HG03135 (cell line): ENCODE measurements around the gene TSC22D3.
"Not testable (repeated sequence)": the region's sequence is repeated elsewhere in the genome, so short reads cannot be mapped to it uniquely, and the experiment has no call there.

Experiments
- ATAC-seq: cut with Tn5 transposase; IDR thresholded peaks from one replicate; pipeline ENCODE4 v1.9.1; 2021; ENCODE audit warnings: mild to moderate bottlenecking, moderate library complexity; ENCODE audit not compliant: unreplicated experiment

The TSC22D3 gene

GRCh38 chrX:107683124-107683895, 92.3 kb downstream of the TSC22D3 start:
- ATAC-seq = no peak

- ATAC-seq = no peak
Measured at GRCh38 chrX:107682256-107682655, 93.3 kb downstream of the TSC22D3 start.

GRCh38 chrX:107678957-107679740, 96.4 kb downstream of the TSC22D3 start:
- ATAC-seq = no peak

GRCh38 chrX:107677909-107678308, 97.7 kb downstream of the TSC22D3 start:
- no peak for ATAC-seq

DNA sequence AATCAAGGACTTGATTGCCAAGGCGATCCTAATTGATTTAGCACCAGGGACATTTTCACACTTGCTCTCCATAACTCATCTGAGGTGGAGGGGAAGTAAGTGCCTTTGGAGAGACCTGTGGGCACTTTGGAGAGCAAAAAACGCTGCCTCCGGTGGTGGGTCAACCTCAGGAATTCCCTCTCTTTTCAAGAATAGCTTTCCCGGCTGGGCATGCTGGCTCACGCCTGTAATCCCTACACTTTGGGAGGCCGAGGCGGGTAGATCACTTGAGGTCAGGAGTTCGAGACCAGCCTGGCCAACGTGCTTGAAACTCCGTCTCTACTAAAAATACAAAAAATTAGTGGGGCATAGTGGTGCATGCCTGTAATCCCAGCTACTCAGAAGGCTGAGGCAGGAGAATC, 98.1 kb downstream of the TSC22D3 start:
- no peak for ATAC-seq

DNA sequence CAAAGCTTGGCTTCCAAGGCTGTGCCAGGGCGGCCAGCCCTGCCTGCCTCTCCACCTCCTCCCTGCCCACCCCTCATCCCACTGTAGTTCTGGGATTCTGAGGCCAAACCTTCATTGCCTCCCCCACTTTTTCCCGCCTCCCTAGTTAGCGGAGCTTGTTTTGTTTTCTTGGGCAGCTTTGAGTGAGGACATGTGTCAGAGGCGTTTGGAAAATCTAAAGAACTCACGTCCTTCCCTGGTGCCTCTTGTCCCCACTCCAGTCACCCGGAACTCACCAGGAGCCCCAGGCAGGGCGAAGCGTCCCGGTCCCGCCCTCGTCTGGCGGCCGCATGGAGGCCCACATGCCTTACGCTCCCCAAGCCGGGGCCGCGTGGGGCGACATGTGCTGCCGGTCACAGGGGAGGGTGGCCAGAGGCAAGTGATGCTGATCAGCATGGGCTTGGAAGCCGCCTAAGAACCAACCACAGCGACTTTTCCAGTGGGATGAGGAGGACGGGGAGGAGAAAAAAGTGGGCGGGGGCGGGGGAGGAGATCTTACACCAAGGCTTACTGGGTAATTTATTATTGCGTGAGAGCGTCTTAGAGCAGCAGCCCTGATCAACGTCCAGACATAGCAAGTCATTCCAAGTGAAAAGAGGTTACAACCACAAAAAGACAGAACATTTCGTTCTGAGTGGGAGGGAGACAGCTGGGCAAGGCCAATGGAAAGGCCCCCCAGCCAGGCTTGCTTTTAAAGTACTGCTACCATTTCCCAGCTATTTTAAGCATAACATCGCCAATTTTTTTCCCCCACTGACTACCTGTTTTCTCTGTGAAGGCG, 98.8 kb downstream of the TSC22D3 start:
- no peak for ATAC-seq

DNA sequence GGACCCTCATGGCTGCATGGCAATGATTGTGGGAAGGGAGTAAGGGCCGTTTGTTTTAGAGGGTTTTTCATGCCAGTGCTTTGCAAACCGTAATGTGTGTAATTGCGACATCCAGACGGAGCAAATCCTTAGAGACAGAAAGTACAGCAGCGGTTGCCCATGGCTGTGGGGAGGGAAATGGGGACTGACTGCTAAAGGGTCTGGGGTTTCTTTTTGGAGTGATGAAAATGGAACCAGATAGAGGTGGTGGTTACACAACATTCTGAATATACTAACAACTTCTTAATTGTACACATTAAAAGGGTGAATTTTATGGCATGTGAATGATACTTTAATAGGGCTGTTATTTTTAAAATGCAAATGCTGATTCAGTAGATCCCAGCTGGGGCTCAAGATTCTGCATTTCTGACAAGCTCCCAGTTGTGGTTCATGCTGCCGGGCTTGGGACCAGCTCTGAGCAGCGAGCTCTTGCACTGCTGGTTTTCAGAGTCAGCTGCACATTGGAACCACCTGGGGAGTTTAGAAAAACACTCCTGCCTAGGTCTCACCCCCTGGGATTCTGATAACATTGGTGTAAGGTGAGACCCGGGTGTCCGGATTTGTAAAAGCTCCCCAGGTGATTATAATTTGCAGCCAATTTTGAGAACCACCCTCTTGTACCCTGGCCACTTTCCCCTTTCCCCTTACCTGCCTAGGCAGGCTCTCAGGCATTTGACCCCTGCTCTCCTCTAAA, 99.6 kb downstream of the TSC22D3 start:
- ATAC-seq = no peak

GRCh38 chrX:107675365-107675654, 100.3 kb downstream of the TSC22D3 start:
- ATAC-seq = no peak

GRCh38 chrX:107674480-107675364, 100.9 kb downstream of the TSC22D3 start:
- peak; percentile 11 for ATAC-seq

DNA sequence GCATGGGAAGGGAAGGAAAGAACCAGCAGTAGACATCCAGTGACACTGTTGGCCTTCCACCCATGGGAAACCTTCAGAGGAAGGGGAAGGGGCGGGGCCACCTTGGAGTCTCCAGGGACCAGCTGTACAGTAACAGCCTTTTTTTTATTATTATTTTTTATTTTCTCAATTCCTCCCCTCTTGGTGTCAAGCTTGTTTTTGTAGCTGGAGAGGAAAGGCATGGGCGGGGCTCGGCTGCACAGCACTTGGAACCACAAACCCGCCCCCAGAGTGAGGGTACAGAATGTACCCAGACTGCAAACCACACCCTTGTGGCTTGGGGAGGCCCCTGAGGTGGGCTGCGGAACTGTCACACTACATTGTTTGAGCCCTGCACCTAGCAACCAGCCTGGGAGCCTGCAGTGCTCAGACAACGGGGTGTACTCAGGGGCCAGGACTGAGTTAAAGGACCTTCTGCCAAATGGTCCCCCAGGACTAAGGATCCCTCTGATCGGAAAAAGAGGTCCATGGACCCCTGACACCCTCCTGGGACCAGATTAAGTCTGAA, 101.6 kb downstream of the TSC22D3 start:
- ATAC-seq = peak; percentile 91

DNA sequence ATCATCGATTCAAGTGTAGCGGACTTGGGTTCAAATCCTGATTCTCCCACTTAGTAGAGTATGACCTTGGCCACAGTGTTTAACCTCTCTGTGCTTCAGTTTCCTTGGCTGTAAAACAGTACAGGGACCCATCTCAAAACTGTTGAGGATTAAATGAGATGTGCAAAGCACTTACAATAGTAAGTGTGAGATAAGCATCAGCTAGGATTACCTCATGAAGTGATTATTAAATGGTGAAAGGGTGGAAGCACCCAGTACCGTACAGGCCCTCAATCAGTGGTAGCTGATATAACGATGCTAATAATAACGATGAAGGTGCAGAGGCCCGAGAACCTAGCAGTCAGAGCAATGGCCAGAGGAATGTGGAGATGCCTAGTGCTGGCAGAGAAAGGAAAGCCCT, 102.2 kb downstream of the TSC22D3 start:
- peak; percentile 2 for ATAC-seq

- peak; percentile 20 for ATAC-seq
Measured at GRCh38 chrX:107672955-107673378, 102.6 kb downstream of the TSC22D3 start.

DNA sequence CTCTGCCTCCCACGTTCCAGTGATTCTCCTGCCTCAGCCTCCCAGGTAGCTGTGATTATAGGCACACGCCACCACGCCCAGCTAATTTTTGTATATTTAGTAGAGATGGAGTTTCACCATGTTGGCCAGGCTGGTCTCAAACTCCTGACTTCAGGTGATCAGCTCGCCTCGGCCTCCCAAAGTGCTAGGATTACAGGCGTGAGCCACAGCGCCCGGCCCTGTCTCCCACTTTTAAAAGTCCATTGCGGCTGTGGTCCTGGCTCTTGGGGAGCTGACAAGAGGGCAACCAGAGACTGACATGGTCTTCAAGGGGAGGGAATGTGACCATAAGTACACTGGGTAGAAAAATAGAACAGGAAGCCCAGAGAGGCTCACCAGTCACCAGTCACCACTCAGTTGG, 104.3 kb downstream of the TSC22D3 start:
- not testable (repeated sequence) for ATAC-seq

DNA sequence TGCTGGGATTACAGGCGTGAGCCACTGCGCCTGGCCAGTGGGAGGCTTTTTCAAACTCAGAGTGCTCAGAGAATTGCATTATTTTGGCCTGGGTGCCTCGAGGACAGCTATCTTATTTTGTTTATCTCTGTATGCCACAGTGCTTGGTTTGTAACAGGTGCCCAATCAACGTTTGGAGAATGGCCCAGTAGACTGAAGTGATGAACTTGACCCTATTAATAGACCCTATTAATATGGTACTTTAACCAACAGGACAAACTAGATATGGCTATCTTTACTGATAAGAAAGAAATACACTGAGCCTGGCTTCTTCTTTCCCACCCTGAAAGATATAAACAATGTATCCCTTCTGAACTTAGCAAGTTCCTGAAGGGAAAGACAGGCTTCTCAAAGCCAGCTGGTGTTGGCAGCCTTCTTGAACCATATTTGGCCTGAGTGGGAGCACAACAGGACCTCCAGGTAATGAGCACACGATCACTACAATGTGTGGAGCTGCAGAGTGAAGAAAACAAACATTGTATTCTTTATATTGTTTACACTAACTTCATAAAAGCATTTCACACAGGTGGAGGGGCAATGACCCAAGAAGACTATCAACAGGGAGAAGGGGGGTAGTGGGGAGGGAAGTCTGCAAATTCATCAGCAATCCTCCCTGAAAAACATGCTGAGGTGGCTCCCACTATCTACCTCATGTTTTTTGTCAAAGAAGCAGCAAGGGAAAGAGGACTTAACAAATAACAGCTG, 105.5 kb downstream of the TSC22D3 start:
- ATAC-seq = no peak

DNA sequence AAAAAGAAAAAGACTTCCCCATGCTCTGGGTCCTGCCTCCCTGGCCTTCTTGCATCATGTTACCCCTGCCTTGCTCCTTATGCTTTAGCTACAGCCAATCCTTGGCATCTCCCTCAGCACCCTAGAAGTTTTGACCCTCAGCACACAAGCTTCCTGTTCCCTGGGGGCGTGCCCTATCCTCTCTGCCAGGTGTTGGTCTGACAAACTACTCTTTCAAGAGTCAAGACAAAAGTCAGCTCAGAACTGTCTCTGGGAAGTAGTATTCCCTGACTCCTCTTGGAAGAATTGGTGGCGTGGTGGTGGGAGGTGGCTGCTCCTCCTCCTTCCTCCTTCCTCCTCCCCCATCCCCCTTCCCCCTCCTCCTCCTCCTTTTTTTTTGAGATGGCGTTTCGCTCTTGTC, 106.3 kb downstream of the TSC22D3 start:
- ATAC-seq = no peak

DNA sequence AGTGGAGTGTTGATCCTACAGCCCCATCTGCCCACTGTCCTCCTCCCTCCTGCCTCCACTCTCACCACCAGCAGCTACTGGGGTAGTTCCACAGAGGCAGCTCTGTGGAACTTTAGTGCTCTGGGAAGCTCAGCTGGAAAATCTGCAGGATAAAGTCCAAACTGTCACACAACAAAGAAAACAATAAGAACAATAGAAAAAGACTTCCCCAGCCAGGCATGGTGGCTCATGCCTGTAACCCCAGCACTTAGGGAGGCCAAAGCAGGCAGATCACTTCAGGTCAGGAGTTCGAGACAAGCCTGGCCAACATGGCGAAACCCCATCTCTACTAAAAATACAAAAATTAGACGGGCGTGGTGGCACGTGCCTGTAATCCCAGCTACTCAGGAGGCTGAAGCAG, 106.9 kb downstream of the TSC22D3 start:
- not testable (repeated sequence) for ATAC-seq

GRCh38 chrX:107667426-107667825, 108.2 kb downstream of the TSC22D3 start:
- ATAC-seq = no peak

DNA sequence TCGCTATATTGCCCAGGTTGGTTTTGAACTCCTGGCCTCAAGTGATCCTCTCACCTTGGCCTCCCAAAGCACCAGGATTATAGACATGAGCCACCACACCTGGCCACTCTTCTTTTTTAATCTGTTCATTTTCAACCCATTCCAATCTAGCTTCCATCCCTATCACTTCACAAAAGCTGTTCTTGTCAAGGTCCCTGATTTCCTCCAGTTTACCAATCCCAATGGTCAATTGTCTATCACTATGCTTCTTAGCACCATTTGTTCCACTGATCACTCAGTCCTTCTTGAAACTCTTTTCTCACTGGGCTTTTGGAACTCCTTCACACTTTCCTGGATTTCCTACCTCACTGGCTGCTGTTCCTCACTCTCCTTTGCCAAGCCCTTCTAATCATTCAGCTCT, 108.7 kb downstream of the TSC22D3 start:
- ATAC-seq = no peak
